ENCODE data around the gene RBP4.

RBP4 gene

GRCh38 chr10:93576888-93577287, 24.1 kb downstream of the RBP4 start:
- no peak overlapping the region for H3K4me3 ChIP-seq (ENCODE audit: low read length)
- TF ChIP-seq CTCF (conservative IDR thresholded peaks at IDR 0.05; ENCODE audit: low read length): no peak
- DNase-seq (ENCODE audit: low read depth): no peak

GRCh38 chr10:93573924-93574323, 27.1 kb downstream of the RBP4 start:
- DNase-seq (ENCODE audit: low read depth): no peak
- TF ChIP-seq CTCF (conservative IDR thresholded peaks at IDR 0.05; ENCODE audit: low read length): no peak
- H3K4me3 ChIP-seq (ENCODE audit: low read length): no peak overlapping the region

GRCh38 chr10:93573051-93573909, 27.8 kb downstream of the RBP4 start:
- no peak for DNase-seq (ENCODE audit: low read depth)
- TF ChIP-seq CTCF (conservative IDR thresholded peaks at IDR 0.05; ENCODE audit: low read length): no peak
- no peak overlapping the region for H3K4me3 ChIP-seq (ENCODE audit: low read length)

- TF ChIP-seq CTCF (conservative IDR thresholded peaks at IDR 0.05; ENCODE audit: low read length): no peak
These were observed 28.4 kb downstream of the RBP4 start for GRCh38 chr10:93572606-93573005.

GRCh38 chr10:93570383-93570782, 30.7 kb downstream of the RBP4 start:
- no peak for TF ChIP-seq CTCF (conservative IDR thresholded peaks at IDR 0.05; ENCODE audit: low read length)
- no peak overlapping the region for H3K4me3 ChIP-seq (ENCODE audit: low read length)
- DNase-seq (ENCODE audit: low read depth): no peak

More at GRCh38 chr10:93572606-93573005, 28.4 kb downstream of the RBP4 start:
- no peak overlapping the region for H3K4me3 ChIP-seq (ENCODE audit: low read length)
- DNase-seq (ENCODE audit: low read depth): no peak

GRCh38 chr10:93568105-93568390, 33.0 kb downstream of the RBP4 start:
- no peak for TF ChIP-seq CTCF (conservative IDR thresholded peaks at IDR 0.05; ENCODE audit: low read length)
- DNase-seq (ENCODE audit: low read depth): no peak
- H3K4me3 ChIP-seq (ENCODE audit: low read length): no peak overlapping the region

Measured in AG10803 (cell line).